GM23338 (cell line): Measurements from ENCODE around the gene CCDC137. TPM values are rescaled to one million over a fixed set of nuclear protein-coding genes. Genes with fewer than 3 reads are reported as not detected.

Experiments used
- ATAC-seq: fragments of 200-7000 bp; cut with Tn5 transposase; 3 replicates; pipeline ENCODE4 v1.9.1; 2020
- DNase-seq: peaks from one replicate; pipeline ENCODE4 v3.0.0-alpha.2; 2015; ENCODE audit warnings: low spot score
- H2AFZ ChIP-seq: fragments of 200-600 bp; sonication (generic); 2 replicates; pipeline ENCODE4 v1.8.0; 2016; ENCODE audit warnings: antibody characterized with exemption, mild to moderate bottlenecking, moderate library complexity
- H3F3A ChIP-seq: fragments of 200-600 bp; sonication (generic); replicated peaks from 2 replicates; pipeline ENCODE4 v1.8.0; 2017; ENCODE audit warnings: antibody characterized with exemption, mixed run types, low read depth
- H3K27ac ChIP-seq: fragments of 200-600 bp; sonication (generic); 2 replicates; pipeline ENCODE4 v1.6.1; 2016; ENCODE audit warnings: low read depth
- H3K27me3 ChIP-seq: fragments of 200-600 bp; sonication (generic); 2 replicates; pipeline ENCODE4 v1.8.0; 2016; ENCODE audit warnings: mild to moderate bottlenecking, mixed run types, moderate library complexity; ENCODE audit not compliant: insufficient read depth
- H3K36me3 ChIP-seq: fragments of 200-600 bp; sonication (generic); 2 replicates; pipeline ENCODE4 v1.8.0; 2016; ENCODE audit warnings: mild to moderate bottlenecking; ENCODE audit not compliant: insufficient read depth
- H3K4me1 ChIP-seq: fragments of 200-600 bp; sonication (generic); 2 replicates; pipeline ENCODE4 v1.8.0; 2016; ENCODE audit warnings: mild to moderate bottlenecking, moderate library complexity; ENCODE audit not compliant: insufficient read depth
- H3K4me2 ChIP-seq: fragments of 200-600 bp; sonication (generic); 2 replicates; pipeline ENCODE4 v1.7.1; 2017; ENCODE audit warnings: mixed run types
- H3K4me3 ChIP-seq: fragments of 200-600 bp; sonication (generic); 2 replicates; pipeline ENCODE4 v1.6.1; 2016; ENCODE audit warnings: mixed run types
- H3K79me2 ChIP-seq: fragments of 200-600 bp; sonication (generic); replicated peaks from 2 replicates; pipeline ENCODE4 v1.8.0; 2017; ENCODE audit warnings: mild to moderate bottlenecking; ENCODE audit not compliant: insufficient read depth
- H3K9me2 ChIP-seq: fragments of 200-600 bp; sonication (generic); 2 replicates; pipeline ENCODE4 v1.8.0; 2017; ENCODE audit not compliant: insufficient read depth
- H4K20me1 ChIP-seq: fragments of 200-600 bp; sonication (generic); replicated peaks from 2 replicates; pipeline ENCODE4 v1.8.0; 2017; ENCODE audit warnings: mild to moderate bottlenecking; ENCODE audit not compliant: insufficient read depth
- H3K27ac Mint-ChIP-seq: 2 replicates; pipeline ENCODE4 v1.8.0; 2020; ENCODE audit warnings: inconsistent platforms, mild to moderate bottlenecking, moderate library complexity, mixed read lengths
- H3K27me3 Mint-ChIP-seq: 3 replicates; pipeline ENCODE4 v1.8.0; 2022; ENCODE audit warnings: low read depth, mild to moderate bottlenecking, moderate library complexity, mixed read lengths, inconsistent platforms; ENCODE audit not compliant: insufficient read depth, poor library complexity
- H3K36me3 Mint-ChIP-seq: 3 replicates; pipeline ENCODE4 v1.8.0; 2021; ENCODE audit warnings: low read depth, mild to moderate bottlenecking, inconsistent platforms, moderate library complexity, mixed read lengths
- H3K4me1 Mint-ChIP-seq: 3 replicates; pipeline ENCODE4 v1.8.0; 2020; ENCODE audit warnings: mild to moderate bottlenecking, inconsistent platforms, mixed read lengths
- H3K4me3 Mint-ChIP-seq: 3 replicates; pipeline ENCODE4 v1.8.0; 2021; ENCODE audit warnings: moderate library complexity, mild to moderate bottlenecking, inconsistent platforms, mixed read lengths
- H3K9me3 Mint-ChIP-seq: 3 replicates; pipeline ENCODE4 v1.8.0; 2020; ENCODE audit warnings: moderate library complexity, mild to moderate bottlenecking, inconsistent platforms, mixed read lengths
- CREB1 ChIP-seq: fragments of 250-450 bp; sonication (Bioruptor Pico); IDR thresholded peaks from 2 replicates; pipeline ENCODE4 v1.5.0; 2020; ENCODE audit warnings: low read depth, mild to moderate bottlenecking, moderate library complexity
- NANOG ChIP-seq: IDR thresholded peaks from 2 replicates; pipeline ENCODE4 v1.6.1; 2016; ENCODE audit warnings: antibody characterized with exemption, borderline replicate concordance
- POLR2AphosphoS5 ChIP-seq: IDR thresholded peaks from 2 replicates; pipeline ENCODE4 v1.6.1; 2016; ENCODE audit warnings: antibody characterized with exemption, low read depth
- ZNF114 ChIP-seq: fragments of 250-450 bp; sonication (Bioruptor Pico); IDR thresholded peaks from 2 replicates; pipeline ENCODE4 v1.5.0; 2020; ENCODE audit warnings: mild to moderate bottlenecking, moderate library complexity
- polyA plus RNA-seq: library from polyadenylated mRNA; unstranded; fragments of >200 nt; fragmentation: Nextera tagmentation; extraction: Ambion mirVana; gene quantifications from 2 replicates; pipeline ENCODE4 v1.2.1, GENCODE V29; 2016
- total RNA-seq: library from RNA; depleted of rRNA; stranded (reverse); fragments of >200 nt; shearing (Covaris generic); gene quantifications from 2 replicates; pipeline ENCODE4 v1.2.3, GENCODE V29; 2014
- TF ChIP-seq, protein P1 (sequence below): IDR thresholded peaks from one replicate; pipeline ENCODE4 v1.6.1; 2018; ENCODE audit warnings: antibody characterized with exemption; ENCODE audit not compliant: unreplicated experiment
- TF ChIP-seq, protein P2 (sequence below), 2 experiments: fragments of 200-600 bp in 1 of 2; sonication (generic) in 1 of 2; conservative IDR thresholded peaks; 2 replicates each; pipeline versions ENCODE4 v1.5.1 to v1.6.1; 2016 to 2017; ENCODE audit warnings: antibody characterized with exemption in 2 of 2, low read depth in 2 of 2, mild to moderate bottlenecking in 2 of 2, moderate library complexity in 1 of 2
- TF ChIP-seq, protein P3 (sequence below): fragments of 250-450 bp; sonication (Bioruptor Pico); IDR thresholded peaks from 2 replicates; pipeline ENCODE4 v1.5.0; 2020; ENCODE audit warnings: mild to moderate bottlenecking, moderate library complexity

The CCDC137 gene
- total and polyA plus RNA-seq, 2 experiments from 2014 or later, result 26.1 to 73.4 TPM

DNA sequence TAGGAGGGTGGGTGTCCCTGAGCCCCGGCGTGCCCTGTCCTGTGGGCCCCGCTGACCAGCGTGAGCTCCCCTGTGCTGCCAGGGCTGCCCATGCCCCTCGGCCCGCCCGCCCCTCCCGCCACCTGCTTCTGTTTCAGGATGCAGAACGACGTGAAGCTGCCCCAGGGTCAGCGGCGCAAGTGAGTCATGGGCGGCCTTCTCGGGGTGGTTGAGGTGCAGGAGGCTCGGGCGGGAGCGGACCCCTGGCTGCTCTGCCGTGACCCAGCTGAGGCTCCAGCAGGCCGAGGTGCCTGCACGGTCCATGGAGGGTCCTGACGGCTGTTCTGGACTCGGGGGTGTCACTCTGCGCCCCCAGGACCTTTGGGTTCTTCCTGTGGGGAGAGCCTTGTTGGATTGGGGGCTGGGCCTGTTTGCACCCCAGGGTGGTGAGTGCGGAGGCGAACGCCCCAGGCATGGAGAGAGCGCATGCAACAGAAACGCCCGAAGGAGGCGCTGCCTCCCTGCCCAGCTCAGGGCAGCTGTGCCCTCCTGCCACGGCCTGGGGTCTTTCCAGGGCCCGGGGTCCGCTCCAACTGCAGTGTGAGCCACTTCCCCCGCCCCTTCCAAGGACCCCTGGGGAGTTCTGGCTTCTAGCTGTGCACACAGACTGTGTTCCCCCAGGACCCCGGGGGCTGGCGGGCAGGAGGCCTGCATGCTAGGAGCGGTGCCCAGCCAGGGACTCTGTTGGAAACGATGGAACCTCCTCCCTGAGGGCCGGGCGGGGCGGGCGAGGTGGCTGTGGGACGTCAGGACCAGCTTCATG is 49.5 kb downstream of the CCDC137 start:
- H4K20me1 ChIP-seq, result no peaks in the 10 kb centered on the region
- TF ChIP-seq, protein P1, sequence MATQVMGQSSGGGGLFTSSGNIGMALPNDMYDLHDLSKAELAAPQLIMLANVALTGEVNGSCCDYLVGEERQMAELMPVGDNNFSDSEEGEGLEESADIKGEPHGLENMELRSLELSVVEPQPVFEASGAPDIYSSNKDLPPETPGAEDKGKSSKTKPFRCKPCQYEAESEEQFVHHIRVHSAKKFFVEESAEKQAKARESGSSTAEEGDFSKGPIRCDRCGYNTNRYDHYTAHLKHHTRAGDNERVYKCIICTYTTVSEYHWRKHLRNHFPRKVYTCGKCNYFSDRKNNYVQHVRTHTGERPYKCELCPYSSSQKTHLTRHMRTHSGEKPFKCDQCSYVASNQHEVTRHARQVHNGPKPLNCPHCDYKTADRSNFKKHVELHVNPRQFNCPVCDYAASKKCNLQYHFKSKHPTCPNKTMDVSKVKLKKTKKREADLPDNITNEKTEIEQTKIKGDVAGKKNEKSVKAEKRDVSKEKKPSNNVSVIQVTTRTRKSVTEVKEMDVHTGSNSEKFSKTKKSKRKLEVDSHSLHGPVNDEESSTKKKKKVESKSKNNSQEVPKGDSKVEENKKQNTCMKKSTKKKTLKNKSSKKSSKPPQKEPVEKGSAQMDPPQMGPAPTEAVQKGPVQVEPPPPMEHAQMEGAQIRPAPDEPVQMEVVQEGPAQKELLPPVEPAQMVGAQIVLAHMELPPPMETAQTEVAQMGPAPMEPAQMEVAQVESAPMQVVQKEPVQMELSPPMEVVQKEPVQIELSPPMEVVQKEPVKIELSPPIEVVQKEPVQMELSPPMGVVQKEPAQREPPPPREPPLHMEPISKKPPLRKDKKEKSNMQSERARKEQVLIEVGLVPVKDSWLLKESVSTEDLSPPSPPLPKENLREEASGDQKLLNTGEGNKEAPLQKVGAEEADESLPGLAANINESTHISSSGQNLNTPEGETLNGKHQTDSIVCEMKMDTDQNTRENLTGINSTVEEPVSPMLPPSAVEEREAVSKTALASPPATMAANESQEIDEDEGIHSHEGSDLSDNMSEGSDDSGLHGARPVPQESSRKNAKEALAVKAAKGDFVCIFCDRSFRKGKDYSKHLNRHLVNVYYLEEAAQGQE, result no peak
- TF ChIP-seq CREB1 (CRISPR knock-in tag) (no peak), POLR2AphosphoS5 (no peak), ZNF114 (CRISPR knock-in tag) (no peak), NANOG (no peak)
- TF ChIP-seq, protein P2, sequence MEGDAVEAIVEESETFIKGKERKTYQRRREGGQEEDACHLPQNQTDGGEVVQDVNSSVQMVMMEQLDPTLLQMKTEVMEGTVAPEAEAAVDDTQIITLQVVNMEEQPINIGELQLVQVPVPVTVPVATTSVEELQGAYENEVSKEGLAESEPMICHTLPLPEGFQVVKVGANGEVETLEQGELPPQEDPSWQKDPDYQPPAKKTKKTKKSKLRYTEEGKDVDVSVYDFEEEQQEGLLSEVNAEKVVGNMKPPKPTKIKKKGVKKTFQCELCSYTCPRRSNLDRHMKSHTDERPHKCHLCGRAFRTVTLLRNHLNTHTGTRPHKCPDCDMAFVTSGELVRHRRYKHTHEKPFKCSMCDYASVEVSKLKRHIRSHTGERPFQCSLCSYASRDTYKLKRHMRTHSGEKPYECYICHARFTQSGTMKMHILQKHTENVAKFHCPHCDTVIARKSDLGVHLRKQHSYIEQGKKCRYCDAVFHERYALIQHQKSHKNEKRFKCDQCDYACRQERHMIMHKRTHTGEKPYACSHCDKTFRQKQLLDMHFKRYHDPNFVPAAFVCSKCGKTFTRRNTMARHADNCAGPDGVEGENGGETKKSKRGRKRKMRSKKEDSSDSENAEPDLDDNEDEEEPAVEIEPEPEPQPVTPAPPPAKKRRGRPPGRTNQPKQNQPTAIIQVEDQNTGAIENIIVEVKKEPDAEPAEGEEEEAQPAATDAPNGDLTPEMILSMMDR (conservative IDR thresholded peaks at IDR 0.05; ENCODE audit: low read depth in 2 of 2), result peak; percentile 18 to 36; a peak in 2 of 4 replicates
- TF ChIP-seq, protein P3, sequence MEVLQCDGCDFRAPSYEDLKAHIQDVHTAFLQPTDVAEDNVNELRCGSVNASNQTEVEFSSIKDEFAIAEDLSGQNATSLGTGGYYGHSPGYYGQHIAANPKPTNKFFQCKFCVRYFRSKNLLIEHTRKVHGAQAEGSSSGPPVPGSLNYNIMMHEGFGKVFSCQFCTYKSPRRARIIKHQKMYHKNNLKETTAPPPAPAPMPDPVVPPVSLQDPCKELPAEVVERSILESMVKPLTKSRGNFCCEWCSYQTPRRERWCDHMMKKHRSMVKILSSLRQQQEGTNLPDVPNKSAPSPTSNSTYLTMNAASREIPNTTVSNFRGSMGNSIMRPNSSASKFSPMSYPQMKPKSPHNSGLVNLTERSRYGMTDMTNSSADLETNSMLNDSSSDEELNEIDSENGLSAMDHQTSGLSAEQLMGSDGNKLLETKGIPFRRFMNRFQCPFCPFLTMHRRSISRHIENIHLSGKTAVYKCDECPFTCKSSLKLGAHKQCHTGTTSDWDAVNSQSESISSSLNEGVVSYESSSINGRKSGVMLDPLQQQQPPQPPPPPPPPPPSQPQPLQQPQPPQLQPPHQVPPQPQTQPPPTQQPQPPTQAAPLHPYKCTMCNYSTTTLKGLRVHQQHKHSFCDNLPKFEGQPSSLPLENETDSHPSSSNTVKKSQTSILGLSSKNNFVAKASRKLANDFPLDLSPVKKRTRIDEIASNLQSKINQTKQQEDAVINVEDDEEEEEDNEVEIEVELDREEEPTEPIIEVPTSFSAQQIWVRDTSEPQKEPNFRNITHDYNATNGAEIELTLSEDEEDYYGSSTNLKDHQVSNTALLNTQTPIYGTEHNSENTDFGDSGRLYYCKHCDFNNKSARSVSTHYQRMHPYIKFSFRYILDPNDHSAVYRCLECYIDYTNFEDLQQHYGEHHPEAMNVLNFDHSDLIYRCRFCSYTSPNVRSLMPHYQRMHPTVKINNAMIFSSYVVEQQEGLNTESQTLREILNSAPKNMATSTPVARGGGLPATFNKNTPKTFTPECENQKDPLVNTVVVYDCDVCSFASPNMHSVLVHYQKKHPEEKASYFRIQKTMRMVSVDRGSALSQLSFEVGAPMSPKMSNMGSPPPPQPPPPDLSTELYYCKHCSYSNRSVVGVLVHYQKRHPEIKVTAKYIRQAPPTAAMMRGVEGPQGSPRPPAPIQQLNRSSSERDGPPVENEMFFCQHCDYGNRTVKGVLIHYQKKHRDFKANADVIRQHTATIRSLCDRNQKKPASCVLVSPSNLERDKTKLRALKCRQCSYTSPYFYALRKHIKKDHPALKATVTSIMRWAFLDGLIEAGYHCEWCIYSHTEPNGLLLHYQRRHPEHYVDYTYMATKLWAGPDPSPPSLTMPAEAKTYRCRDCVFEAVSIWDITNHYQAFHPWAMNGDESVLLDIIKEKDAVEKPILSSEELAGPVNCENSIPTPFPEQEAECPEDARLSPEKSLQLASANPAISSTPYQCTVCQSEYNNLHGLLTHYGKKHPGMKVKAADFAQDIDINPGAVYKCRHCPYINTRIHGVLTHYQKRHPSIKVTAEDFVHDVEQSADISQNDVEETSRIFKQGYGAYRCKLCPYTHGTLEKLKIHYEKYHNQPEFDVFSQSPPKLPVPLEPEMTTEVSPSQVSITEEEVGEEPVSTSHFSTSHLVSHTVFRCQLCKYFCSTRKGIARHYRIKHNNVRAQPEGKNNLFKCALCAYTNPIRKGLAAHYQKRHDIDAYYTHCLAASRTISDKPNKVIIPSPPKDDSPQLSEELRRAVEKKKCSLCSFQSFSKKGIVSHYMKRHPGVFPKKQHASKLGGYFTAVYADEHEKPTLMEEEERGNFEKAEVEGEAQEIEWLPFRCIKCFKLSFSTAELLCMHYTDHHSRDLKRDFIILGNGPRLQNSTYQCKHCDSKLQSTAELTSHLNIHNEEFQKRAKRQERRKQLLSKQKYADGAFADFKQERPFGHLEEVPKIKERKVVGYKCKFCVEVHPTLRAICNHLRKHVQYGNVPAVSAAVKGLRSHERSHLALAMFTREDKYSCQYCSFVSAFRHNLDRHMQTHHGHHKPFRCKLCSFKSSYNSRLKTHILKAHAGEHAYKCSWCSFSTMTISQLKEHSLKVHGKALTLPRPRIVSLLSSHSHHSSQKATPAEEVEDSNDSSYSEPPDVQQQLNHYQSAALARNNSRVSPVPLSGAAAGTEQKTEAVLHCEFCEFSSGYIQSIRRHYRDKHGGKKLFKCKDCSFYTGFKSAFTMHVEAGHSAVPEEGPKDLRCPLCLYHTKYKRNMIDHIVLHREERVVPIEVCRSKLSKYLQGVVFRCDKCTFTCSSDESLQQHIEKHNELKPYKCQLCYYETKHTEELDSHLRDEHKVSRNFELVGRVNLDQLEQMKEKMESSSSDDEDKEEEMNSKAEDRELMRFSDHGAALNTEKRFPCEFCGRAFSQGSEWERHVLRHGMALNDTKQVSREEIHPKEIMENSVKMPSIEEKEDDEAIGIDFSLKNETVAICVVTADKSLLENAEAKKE (CRISPR knock-in tag), result no peak
- peaks cover 13% of the 10 kb centered on the region for H3K79me2 ChIP-seq
- no peak overlapping the region for H2AFZ ChIP-seq
- no peaks in the 10 kb centered on the region for H3K36me3 ChIP-seq
- peaks cover 8% of the 10 kb centered on the region for H3K36me3 Mint-ChIP-seq
- H3K9me3 Mint-ChIP-seq, result no peaks in the 10 kb centered on the region; the same call in 2 of the 3 replicates
- H3K4me3 Mint-ChIP-seq, result no peak overlapping the region
- no peak for DNase-seq
- peaks cover 12% of the 10 kb centered on the region for H3K4me1 Mint-ChIP-seq
- no peak overlapping the region for H3K4me3 ChIP-seq
- no peaks in the 10 kb centered on the region for H3K9me2 ChIP-seq
- H3K27ac Mint-ChIP-seq, result no peak overlapping the region
- no peak for ATAC-seq
- peaks cover 10% of the 10 kb centered on the region for H3K27me3 Mint-ChIP-seq
- peaks cover 5% of the 10 kb centered on the region for H3F3A ChIP-seq
- H3K27ac ChIP-seq, result no peak overlapping the region
- no peaks in the 10 kb centered on the region for H3K27me3 ChIP-seq
- H3K4me2 ChIP-seq, result no peak overlapping the region
- H3K4me1 ChIP-seq, result peaks cover 14% of the 10 kb centered on the region; the same call in 1 of the 2 replicates
